Measurements from ENCODE around the gene CCNI.
"Not testable (repeated sequence)": the region's sequence is repeated elsewhere in the genome, so short reads cannot be mapped to it uniquely, and the experiment has no call there.

The CCNI gene

GRCh38 chr4:77040854-77041725 is 34.7 kb downstream of the CCNI start:
- DNase-seq (ENCODE audit: low read depth in 2 of 2): no peak

- DNase-seq (ENCODE audit: low read depth in 2 of 2): no peak
These were observed 35.5 kb downstream of the CCNI start for GRCh38 chr4:77040270-77040669.

- DNase-seq (ENCODE audit: low read depth in 2 of 2): no peak
These were observed 36.0 kb downstream of the CCNI start for GRCh38 chr4:77039796-77040195.

- no peak for DNase-seq (ENCODE audit: low read depth in 2 of 2)
These were observed 38.1 kb downstream of the CCNI start for GRCh38 chr4:77037736-77038135.

- DNase-seq (ENCODE audit: low read depth in 2 of 2): not testable (repeated sequence)
These were observed 38.6 kb downstream of the CCNI start for GRCh38 chr4:77037168-77037567.

GRCh38 chr4:77036206-77036605 is 39.6 kb downstream of the CCNI start:
- no peak for DNase-seq (ENCODE audit: low read depth in 2 of 2)

GRCh38 chr4:77035153-77035552 is 40.6 kb downstream of the CCNI start:
- no peak for DNase-seq (ENCODE audit: low read depth in 2 of 2)

GRCh38 chr4:77031544-77031943 is 44.2 kb downstream of the CCNI start:
- no peak for DNase-seq (ENCODE audit: low read depth in 2 of 2)

- not testable (repeated sequence) for DNase-seq (ENCODE audit: low read depth in 2 of 2)
These were observed 46.0 kb downstream of the CCNI start for GRCh38 chr4:77029757-77030156.

- no peak for DNase-seq (ENCODE audit: low read depth in 2 of 2)
These were observed 47.5 kb downstream of the CCNI start for GRCh38 chr4:77028246-77028645.

GRCh38 chr4:77026322-77026704 is 49.5 kb downstream of the CCNI start:
- no peak for DNase-seq (ENCODE audit: low read depth in 2 of 2)

GRCh38 chr4:77025643-77026321 is 50.0 kb downstream of the CCNI start:
- DNase-seq (ENCODE audit: low read depth in 2 of 2): no peak

- no peak for DNase-seq (ENCODE audit: low read depth in 2 of 2)
These were observed 51.9 kb downstream of the CCNI start for GRCh38 chr4:77023920-77024319.

- no peak for DNase-seq (ENCODE audit: low read depth in 2 of 2)
These were observed 53.1 kb downstream of the CCNI start for GRCh38 chr4:77022560-77023179.

GRCh38 chr4:77021614-77022089 is 54.1 kb downstream of the CCNI start:
- no peak for DNase-seq (ENCODE audit: low read depth in 2 of 2)

- no peak for DNase-seq (ENCODE audit: low read depth in 2 of 2)
These were observed 55.8 kb downstream of the CCNI start for GRCh38 chr4:77020017-77020416.

- DNase-seq (ENCODE audit: low read depth in 2 of 2): no peak
These were observed 60.4 kb downstream of the CCNI start for GRCh38 chr4:77015390-77015789.

GRCh38 chr4:77014256-77014655 is 61.5 kb downstream of the CCNI start:
- DNase-seq (ENCODE audit: low read depth in 2 of 2): no peak

- DNase-seq (ENCODE audit: low read depth in 2 of 2): no peak
These were observed 63.1 kb downstream of the CCNI start for GRCh38 chr4:77012726-77013125.

GRCh38 chr4:77010841-77011354 is 64.9 kb downstream of the CCNI start:
- DNase-seq (ENCODE audit: low read depth in 2 of 2): no peak

GRCh38 chr4:77009511-77010115 is 66.2 kb downstream of the CCNI start:
- no peak for DNase-seq (ENCODE audit: low read depth in 2 of 2)

Measured in stimulated activated CD4-positive, alpha-beta T cell treated with anti-CD3 and anti-CD28 coated beads, Interleukin-1b, Interleukin-23, amount 100 ng/mL, for 4 hours (primary cell).